DND-41 (cell line): ENCODE data around the gene ACVRL1.

ENCODE experiments used
- CTCF ChIP-seq: IDR thresholded peaks from 2 replicates; pipeline ENCODE4 v1.5.1; 2012; ENCODE audit warnings: borderline replicate concordance, low read length, moderate library complexity, mild to moderate bottlenecking; ENCODE audit not compliant: poor library complexity, severe bottlenecking; ENCODE audit errors: extremely low read depth
- EZH2 ChIP-seq: IDR thresholded peaks from 3 replicates; pipeline ENCODE4 v1.6.1; 2012; ENCODE audit warnings: borderline replicate concordance, low read depth, mild to moderate bottlenecking, moderate library complexity, low read length, inconsistent platforms; ENCODE audit not compliant: severe bottlenecking

- no peak for TF ChIP-seq CTCF
- no peak for TF ChIP-seq EZH2
Measured at GRCh38 chr12:51868821-51869495, 38.3 kb upstream of the ACVRL1 start.
